Activated CD4-positive, alpha-beta memory T cell treated with anti-CD3 and anti-CD28 coated beads, Interleukin-2, amount 10 ng/mL, durations not matched to agents 7 days and 5 days (primary cell): ENCODE results near the gene CDK11B. TPM values are rescaled to one million over a fixed set of nuclear protein-coding genes. Genes with fewer than 3 reads are reported as not detected.

Experiments
- CTCF ChIA-PET: fragments of 350-600 bp; sonication (Branson Sonifier 250); formaldehyde crosslinking; loops from one replicate; lab custom pipeline; 2021; ENCODE audit warnings: antibody characterized with exemption, inconsistent platforms; lab: Charles Lee
- POLR2A ChIA-PET: fragments of 350-600 bp; sonication (Branson Sonifier 250); formaldehyde crosslinking; loops from one replicate; lab custom pipeline; 2021; ENCODE audit warnings: antibody characterized with exemption; lab: Charles Lee
- DNase-seq: peaks from one replicate; pipeline ENCODE4 v3.0.0-alpha.2; 2020
- H3K27ac Mint-ChIP-seq: one replicate; pipeline ENCODE4 v1.8.0; 2021; ENCODE audit warnings: mild to moderate bottlenecking, mixed read lengths
- H3K27me3 Mint-ChIP-seq: one replicate; pipeline ENCODE4 v1.8.0; 2021; ENCODE audit warnings: mixed read lengths
- H3K36me3 Mint-ChIP-seq: one replicate; pipeline ENCODE4 v1.8.0; 2021; ENCODE audit warnings: low read depth, mixed read lengths
- H3K4me1 Mint-ChIP-seq: one replicate; pipeline ENCODE4 v1.8.0; 2021; ENCODE audit warnings: mixed read lengths
- H3K4me3 Mint-ChIP-seq: one replicate; pipeline ENCODE4 v1.8.0; 2021; ENCODE audit warnings: mild to moderate bottlenecking, mixed read lengths
- H3K9me3 Mint-ChIP-seq: one replicate; pipeline ENCODE4 v1.8.0; 2021; ENCODE audit warnings: mixed read lengths
- total RNA-seq, 2 experiments: library from RNA; stranded (reverse); gene quantifications; one replicate each; pipeline ENCODE4 v1.2.3, GENCODE V29; 2021

The CDK11B gene
- total RNA-seq, 2 experiments from 2014 or later: 32.5 to 32.7 TPM

- Mint-ChIP-seq H3K4me1 (peaks cover 3% of the 10 kb centered on the region), H3K36me3 (peaks cover 3% of the 10 kb centered on the region), H3K27ac (no peak overlapping the region), H3K27me3 (peaks cover 3% of the 10 kb centered on the region), H3K4me3 (no peak overlapping the region), H3K9me3 (no peaks in the 10 kb centered on the region)
- ChIA-PET CTCF (no interaction called here), POLR2A (interaction anchor here (1.4 to 1.8 kb wide), 2 partner anchors 11 to 50 kb away, joined by 3 to 8 read pairs; partner anchors contain the start of gene MIB2)
- no peak for DNase-seq
Measured at GRCh38 chr1:1626207-1627141, 32.3 kb downstream of the CDK11B start.

GRCh38 chr1:1625824-1626206 lies 33.0 kb downstream of the CDK11B start:
- POLR2A ChIA-PET: interaction anchor here (1.4 to 1.8 kb wide), 2 partner anchors 10 to 49 kb away, joined by 3 to 8 read pairs; partner anchors contain the start of gene MIB2
- CTCF ChIA-PET: no interaction called here
- DNase-seq: no peak
- H3K9me3 Mint-ChIP-seq: no peaks in the 10 kb centered on the region
- H3K4me3 Mint-ChIP-seq: no peak overlapping the region
- H3K4me1 Mint-ChIP-seq: peaks cover 3% of the 10 kb centered on the region
- H3K27me3 Mint-ChIP-seq: peaks cover 3% of the 10 kb centered on the region
- no peak overlapping the region for H3K27ac Mint-ChIP-seq
- peaks cover 3% of the 10 kb centered on the region for H3K36me3 Mint-ChIP-seq

GRCh38 chr1:1625404-1625775 lies 33.4 kb downstream of the CDK11B start:
- peaks cover 3% of the 10 kb centered on the region for H3K36me3 Mint-ChIP-seq
- DNase-seq: no peak
- peaks cover 3% of the 10 kb centered on the region for H3K4me1 Mint-ChIP-seq
- no peak overlapping the region for H3K27ac Mint-ChIP-seq
- ChIA-PET CTCF (no interaction called here), POLR2A (interaction anchor here (1.4 to 1.8 kb wide), 2 partner anchors 10 to 49 kb away, joined by 3 to 8 read pairs; partner anchors contain the start of gene MIB2)
- H3K9me3 Mint-ChIP-seq: no peaks in the 10 kb centered on the region
- H3K4me3 Mint-ChIP-seq: no peak overlapping the region
- peaks cover 2% of the 10 kb centered on the region for H3K27me3 Mint-ChIP-seq

GRCh38 chr1:1624443-1625403 lies 34.1 kb downstream of the CDK11B start:
- no peaks in the 10 kb centered on the region for H3K36me3 Mint-ChIP-seq
- H3K27me3 Mint-ChIP-seq: no peaks in the 10 kb centered on the region
- no peaks in the 10 kb centered on the region for H3K4me1 Mint-ChIP-seq
- H3K27ac Mint-ChIP-seq: no peak overlapping the region
- no peak for DNase-seq
- H3K9me3 Mint-ChIP-seq: no peaks in the 10 kb centered on the region
- no peak overlapping the region for H3K4me3 Mint-ChIP-seq
- POLR2A ChIA-PET: no interaction called here
- CTCF ChIA-PET: no interaction called here

- CTCF ChIA-PET: no interaction called here
Measured at GRCh38 chr1:1623631-1624442, 35.0 kb downstream of the CDK11B start.

GRCh38 chr1:1623181-1623630 lies 35.6 kb downstream of the CDK11B start:
- POLR2A ChIA-PET: no interaction called here
- CTCF ChIA-PET: no interaction called here
- Mint-ChIP-seq H3K36me3 (no peaks in the 10 kb centered on the region), H3K9me3 (no peaks in the 10 kb centered on the region), H3K4me3 (no peak overlapping the region), H3K4me1 (no peaks in the 10 kb centered on the region), H3K27ac (no peak overlapping the region), H3K27me3 (no peaks in the 10 kb centered on the region)
- no peak for DNase-seq

More at GRCh38 chr1:1623631-1624442, 35.0 kb downstream of the CDK11B start:
- no peaks in the 10 kb centered on the region for H3K4me1 Mint-ChIP-seq
- no peaks in the 10 kb centered on the region for H3K9me3 Mint-ChIP-seq
- DNase-seq: no peak
- H3K27me3 Mint-ChIP-seq: no peaks in the 10 kb centered on the region
- POLR2A ChIA-PET: no interaction called here
- H3K36me3 Mint-ChIP-seq: no peaks in the 10 kb centered on the region
- H3K4me3 Mint-ChIP-seq: no peak overlapping the region
- H3K27ac Mint-ChIP-seq: no peak overlapping the region

- ChIA-PET CTCF (no interaction called here), POLR2A (no interaction called here)
- Mint-ChIP-seq H3K4me3 (no peak overlapping the region), H3K27me3 (no peaks in the 10 kb centered on the region), H3K27ac (no peak overlapping the region), H3K36me3 (no peaks in the 10 kb centered on the region), H3K4me1 (no peaks in the 10 kb centered on the region), H3K9me3 (no peaks in the 10 kb centered on the region)
- no peak for DNase-seq
Measured at GRCh38 chr1:1622788-1623094, 36.1 kb downstream of the CDK11B start.

- Mint-ChIP-seq H3K36me3 (no peaks in the 10 kb centered on the region), H3K27ac (no peak overlapping the region), H3K27me3 (no peaks in the 10 kb centered on the region), H3K4me3 (no peak overlapping the region), H3K4me1 (peaks cover 5% of the 10 kb centered on the region), H3K9me3 (no peaks in the 10 kb centered on the region)
- ChIA-PET CTCF (no interaction called here), POLR2A (interaction anchor here (1.1 kb wide), 1 partner anchor 8 kb away, joined by 4 read pairs; no protein-coding TSS in a partner anchor)
- DNase-seq: no peak
Measured at GRCh38 chr1:1622010-1622787, 36.6 kb downstream of the CDK11B start.

GRCh38 chr1:1621173-1622009 lies 37.4 kb downstream of the CDK11B start:
- peaks cover 11% of the 10 kb centered on the region for H3K4me1 Mint-ChIP-seq
- CTCF ChIA-PET: no interaction called here
- H3K9me3 Mint-ChIP-seq: no peaks in the 10 kb centered on the region
- H3K36me3 Mint-ChIP-seq: no peaks in the 10 kb centered on the region
- no peak overlapping the region for H3K4me3 Mint-ChIP-seq
- H3K27me3 Mint-ChIP-seq: no peaks in the 10 kb centered on the region
- no peak for DNase-seq
- POLR2A ChIA-PET: interaction anchor here (0.9 to 1.1 kb wide), 2 partner anchors 7 to 9 kb away, joined by 3 to 4 read pairs; no protein-coding TSS in a partner anchor
- H3K27ac Mint-ChIP-seq: no peak overlapping the region

- H3K9me3 Mint-ChIP-seq: no peaks in the 10 kb centered on the region
- H3K4me1 Mint-ChIP-seq: peaks cover 12% of the 10 kb centered on the region
- CTCF ChIA-PET: no interaction called here
- no peak overlapping the region for H3K4me3 Mint-ChIP-seq
- H3K27me3 Mint-ChIP-seq: no peaks in the 10 kb centered on the region
- DNase-seq: no peak
- H3K36me3 Mint-ChIP-seq: no peaks in the 10 kb centered on the region
- POLR2A ChIA-PET: interaction anchor here (0.9 kb wide), 1 partner anchor 8 kb away, joined by 3 read pairs; no protein-coding TSS in a partner anchor
- H3K27ac Mint-ChIP-seq: no peak overlapping the region
Measured at GRCh38 chr1:1620433-1621139, 38.2 kb downstream of the CDK11B start.

- ChIA-PET POLR2A (no interaction called here), CTCF (no interaction called here)
- Mint-ChIP-seq H3K36me3 (no peaks in the 10 kb centered on the region), H3K9me3 (no peaks in the 10 kb centered on the region), H3K27me3 (no peaks in the 10 kb centered on the region), H3K4me1 (peaks cover 13% of the 10 kb centered on the region), H3K4me3 (no peak overlapping the region), H3K27ac (no peak overlapping the region)
- DNase-seq: no peak
Measured at GRCh38 chr1:1619917-1620361, 38.9 kb downstream of the CDK11B start.
